Measurements from ENCODE around the gene PARD6B.

PARD6B gene

GRCh38 chr20:50735813-50736212 lies 4.4 kb downstream of the PARD6B start:
- peaks cover 2% of the 10 kb centered on the region for H3K36me3 Mint-ChIP-seq (ENCODE audit: low read depth)
- peaks cover 27% of the 10 kb centered on the region for H3K4me1 Mint-ChIP-seq
- H3K4me3 Mint-ChIP-seq: no peak overlapping the region
- H3K27ac Mint-ChIP-seq: no peak overlapping the region
- ATAC-seq (no peak), DNase-seq (no peak)
- no peaks in the 10 kb centered on the region for H3K27me3 Mint-ChIP-seq
- no peaks in the 10 kb centered on the region for H3K9me3 Mint-ChIP-seq

- no peak overlapping the region for H3K27ac Mint-ChIP-seq
These were observed 6.0 kb downstream of the PARD6B start for GRCh38 chr20:50737352-50737751.

DNA sequence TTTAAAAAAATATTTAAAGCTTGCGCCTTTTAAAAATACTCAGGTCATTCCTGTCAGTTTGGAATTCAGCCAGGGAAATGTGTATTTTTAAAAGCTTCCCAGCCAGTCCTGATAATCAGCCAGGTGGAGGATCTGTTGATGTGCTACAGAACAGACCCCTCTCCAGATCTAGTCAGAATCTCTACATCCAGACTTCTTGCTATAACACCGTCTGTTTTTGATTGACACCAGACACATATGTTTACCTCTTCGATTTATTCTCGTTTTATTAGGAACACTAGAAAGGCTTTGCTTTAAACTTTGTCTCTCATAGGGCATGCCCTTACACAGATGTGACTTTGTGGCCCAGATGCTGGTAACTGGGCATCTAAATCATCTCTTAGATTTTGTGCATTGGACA lies 11.7 kb downstream of the PARD6B start:
- no peaks in the 10 kb centered on the region for H3K27me3 Mint-ChIP-seq
- peaks cover 3% of the 10 kb centered on the region for H3K36me3 Mint-ChIP-seq (ENCODE audit: low read depth)
- ATAC-seq: no peak
- H3K4me3 Mint-ChIP-seq: no peak overlapping the region
- H3K27ac Mint-ChIP-seq: no peak overlapping the region
- DNase-seq: no peak
- no peaks in the 10 kb centered on the region for H3K9me3 Mint-ChIP-seq
- peaks cover 28% of the 10 kb centered on the region for H3K4me1 Mint-ChIP-seq

More at GRCh38 chr20:50737352-50737751, 6.0 kb downstream of the PARD6B start:
- ATAC-seq (no peak), DNase-seq (no peak)
- peaks cover 5% of the 10 kb centered on the region for H3K36me3 Mint-ChIP-seq (ENCODE audit: low read depth)
- H3K4me3 Mint-ChIP-seq: no peak overlapping the region
- no peaks in the 10 kb centered on the region for H3K9me3 Mint-ChIP-seq
- peaks cover 26% of the 10 kb centered on the region for H3K4me1 Mint-ChIP-seq
- no peaks in the 10 kb centered on the region for H3K27me3 Mint-ChIP-seq

GRCh38 chr20:50744143-50744792 lies 12.9 kb downstream of the PARD6B start:
- ATAC-seq: no peak
- Mint-ChIP-seq H3K4me3 (no peak overlapping the region), H3K36me3 (ENCODE audit: low read depth) (peaks cover 3% of the 10 kb centered on the region), H3K27ac (no peak overlapping the region), H3K9me3 (no peaks in the 10 kb centered on the region), H3K4me1 (peaks cover 28% of the 10 kb centered on the region), H3K27me3 (no peaks in the 10 kb centered on the region)
- no peak for DNase-seq

- H3K9me3 Mint-ChIP-seq: no peaks in the 10 kb centered on the region
- ATAC-seq (peak; percentile 49), DNase-seq (no peak)
- H3K4me3 Mint-ChIP-seq: no peak overlapping the region
- no peak overlapping the region for H3K27ac Mint-ChIP-seq
- H3K27me3 Mint-ChIP-seq: no peaks in the 10 kb centered on the region
- H3K4me1 Mint-ChIP-seq: peaks cover 28% of the 10 kb centered on the region
- H3K36me3 Mint-ChIP-seq (ENCODE audit: low read depth): peaks cover 3% of the 10 kb centered on the region
These were observed 14.3 kb downstream of the PARD6B start for GRCh38 chr20:50745634-50746137.

- H3K4me1 Mint-ChIP-seq: peaks cover 24% of the 10 kb centered on the region
- H3K4me3 Mint-ChIP-seq: no peak overlapping the region
- no peak for DNase-seq
- no peaks in the 10 kb centered on the region for H3K36me3 Mint-ChIP-seq (ENCODE audit: low read depth)
- H3K9me3 Mint-ChIP-seq: no peaks in the 10 kb centered on the region
- H3K27ac Mint-ChIP-seq: no peak overlapping the region
- H3K27me3 Mint-ChIP-seq: no peaks in the 10 kb centered on the region
- ATAC-seq: no peak
These were observed 15.0 kb downstream of the PARD6B start for GRCh38 chr20:50746138-50746940.

DNA sequence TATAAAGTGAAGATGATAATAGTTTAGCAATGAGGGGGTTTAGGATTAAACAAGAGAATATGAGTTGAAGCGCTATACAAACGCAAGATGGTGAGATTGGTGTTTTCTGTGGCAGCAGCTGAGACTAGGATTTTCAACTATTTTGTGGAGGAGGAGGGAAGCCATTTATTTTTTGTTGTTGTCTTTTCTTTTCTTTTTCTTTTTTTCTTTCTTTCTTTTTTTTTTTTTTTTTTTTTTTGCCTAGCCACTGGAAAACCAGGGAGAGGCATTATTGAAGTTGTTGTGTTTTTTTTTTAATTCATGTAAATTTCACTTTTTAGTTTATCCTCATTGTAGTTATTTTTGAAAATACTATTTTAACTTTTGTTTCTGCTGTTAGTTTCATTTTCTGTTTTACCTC lies 15.9 kb downstream of the PARD6B start:
- Mint-ChIP-seq H3K27ac (no peak overlapping the region), H3K4me1 (peaks cover 24% of the 10 kb centered on the region), H3K27me3 (no peaks in the 10 kb centered on the region), H3K36me3 (ENCODE audit: low read depth) (no peaks in the 10 kb centered on the region), H3K4me3 (no peak overlapping the region), H3K9me3 (no peaks in the 10 kb centered on the region)
- DNase-seq (no peak), ATAC-seq (no peak)

GRCh38 chr20:50750145-50750671 lies 18.8 kb downstream of the PARD6B start:
- no peak overlapping the region for H3K4me3 Mint-ChIP-seq
- no peaks in the 10 kb centered on the region for H3K9me3 Mint-ChIP-seq
- H3K4me1 Mint-ChIP-seq: peaks cover 18% of the 10 kb centered on the region
- no peaks in the 10 kb centered on the region for H3K27me3 Mint-ChIP-seq
- DNase-seq (no peak), ATAC-seq (no peak)
- H3K27ac Mint-ChIP-seq: no peak overlapping the region
- H3K36me3 Mint-ChIP-seq (ENCODE audit: low read depth): no peaks in the 10 kb centered on the region

- ATAC-seq (no peak), DNase-seq (no peak)
- no peaks in the 10 kb centered on the region for H3K36me3 Mint-ChIP-seq (ENCODE audit: low read depth)
- H3K27me3 Mint-ChIP-seq: no peaks in the 10 kb centered on the region
- no peaks in the 10 kb centered on the region for H3K9me3 Mint-ChIP-seq
- no peak overlapping the region for H3K4me3 Mint-ChIP-seq
- H3K27ac Mint-ChIP-seq: no peak overlapping the region
- no peaks in the 10 kb centered on the region for H3K4me1 Mint-ChIP-seq
These were observed 21.8 kb downstream of the PARD6B start for GRCh38 chr20:50753152-50753551.

DNA sequence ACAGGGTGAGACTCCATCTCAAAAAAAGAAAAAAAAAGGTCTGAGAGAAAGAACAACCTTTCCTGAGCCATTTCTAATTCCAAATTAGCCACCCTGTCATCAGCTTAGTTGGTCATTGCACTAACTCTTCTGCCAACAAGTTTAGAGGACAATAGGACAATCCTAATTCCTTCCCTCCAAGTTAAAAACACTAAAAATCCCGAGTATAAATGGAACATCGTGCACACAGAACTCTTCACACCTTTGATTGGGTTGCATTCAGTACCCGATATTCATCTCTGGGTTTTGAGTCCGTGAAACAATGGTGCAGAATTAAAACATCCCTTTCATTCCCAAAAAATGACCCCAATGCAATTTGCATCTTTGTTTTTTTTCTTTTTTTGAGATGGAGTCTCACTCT lies 23.0 kb downstream of the PARD6B start:
- Mint-ChIP-seq H3K27ac (no peak overlapping the region), H3K36me3 (ENCODE audit: low read depth) (no peaks in the 10 kb centered on the region), H3K27me3 (no peaks in the 10 kb centered on the region), H3K9me3 (no peaks in the 10 kb centered on the region), H3K4me3 (no peak overlapping the region), H3K4me1 (no peaks in the 10 kb centered on the region)
- ATAC-seq (no peak), DNase-seq (no peak)

DNA sequence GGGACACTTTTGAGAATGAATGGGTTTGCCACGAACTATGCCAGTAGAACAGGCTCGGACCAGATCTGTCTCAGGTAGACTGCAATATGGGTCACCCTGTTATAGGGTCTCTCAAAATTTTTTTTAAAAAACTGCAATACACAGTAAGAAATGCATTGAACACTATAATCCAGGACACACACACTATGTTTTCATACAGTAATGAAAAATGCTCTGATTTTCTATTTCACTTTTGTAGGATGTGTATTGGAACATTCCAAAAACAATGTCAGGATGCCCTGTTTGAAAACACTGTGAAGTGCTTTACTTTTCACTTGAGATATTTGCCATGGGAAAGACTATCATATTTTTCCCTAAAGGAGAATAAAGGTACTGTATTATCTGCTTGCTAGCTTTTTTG lies 25.1 kb downstream of the PARD6B start:
- Mint-ChIP-seq H3K27ac (no peak overlapping the region), H3K9me3 (no peaks in the 10 kb centered on the region), H3K27me3 (no peaks in the 10 kb centered on the region), H3K36me3 (ENCODE audit: low read depth) (no peaks in the 10 kb centered on the region), H3K4me1 (no peaks in the 10 kb centered on the region), H3K4me3 (no peak overlapping the region)
- DNase-seq (no peak), ATAC-seq (no peak)

DNA sequence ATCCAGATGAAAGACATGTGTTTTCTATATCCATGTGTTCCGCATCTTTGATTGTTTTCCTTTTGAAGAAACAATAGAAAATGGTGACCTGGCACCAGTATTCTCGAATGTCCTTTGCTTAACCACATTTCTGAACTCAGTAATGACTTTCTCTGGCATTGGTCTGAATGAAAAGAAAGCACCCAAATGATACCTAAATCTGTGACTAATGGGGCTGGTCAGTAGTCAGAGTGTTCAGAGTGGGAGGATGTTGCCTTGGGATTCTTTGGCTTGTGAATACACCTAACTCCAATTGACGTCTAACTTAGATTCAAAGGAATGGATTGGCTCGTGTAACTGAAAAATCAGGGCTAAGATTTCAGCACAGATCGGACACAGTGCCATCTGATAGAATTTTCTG lies 27.1 kb downstream of the PARD6B start:
- no peaks in the 10 kb centered on the region for H3K36me3 Mint-ChIP-seq (ENCODE audit: low read depth)
- H3K4me3 Mint-ChIP-seq: no peak overlapping the region
- no peak overlapping the region for H3K27ac Mint-ChIP-seq
- no peak for ATAC-seq
- no peaks in the 10 kb centered on the region for H3K4me1 Mint-ChIP-seq
- no peaks in the 10 kb centered on the region for H3K9me3 Mint-ChIP-seq
- H3K27me3 Mint-ChIP-seq: no peaks in the 10 kb centered on the region
- no peak for DNase-seq

DNA sequence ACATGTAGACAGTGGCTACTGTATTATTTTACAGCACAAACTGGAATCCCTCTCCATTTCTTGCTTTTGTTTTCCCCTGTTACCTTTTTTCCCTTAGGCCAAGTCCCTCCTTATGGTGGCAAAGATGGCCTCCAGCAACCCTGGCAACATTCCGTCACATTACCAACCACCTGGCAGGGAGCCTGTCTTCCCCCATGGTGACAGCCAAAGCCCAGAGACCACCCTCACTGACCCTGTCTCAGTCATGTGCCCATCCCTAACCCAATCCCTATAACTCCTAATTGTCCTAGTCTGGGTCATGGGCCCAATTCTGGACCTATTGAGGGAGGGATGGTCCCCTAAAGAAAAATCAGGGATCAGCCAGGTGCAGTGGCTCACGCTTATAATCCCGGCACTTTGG lies 27.6 kb downstream of the PARD6B start:
- H3K9me3 Mint-ChIP-seq: no peaks in the 10 kb centered on the region
- DNase-seq: no peak
- H3K27ac Mint-ChIP-seq: no peak overlapping the region
- no peak overlapping the region for H3K4me3 Mint-ChIP-seq
- no peaks in the 10 kb centered on the region for H3K27me3 Mint-ChIP-seq
- ATAC-seq: no peak
- no peaks in the 10 kb centered on the region for H3K36me3 Mint-ChIP-seq (ENCODE audit: low read depth)
- H3K4me1 Mint-ChIP-seq: no peaks in the 10 kb centered on the region

- Mint-ChIP-seq H3K27ac (no peak overlapping the region), H3K9me3 (no peaks in the 10 kb centered on the region), H3K4me3 (no peak overlapping the region), H3K27me3 (no peaks in the 10 kb centered on the region), H3K4me1 (no peaks in the 10 kb centered on the region), H3K36me3 (ENCODE audit: low read depth) (no peaks in the 10 kb centered on the region)
- DNase-seq: no peak
- no peak for ATAC-seq
These were observed 28.3 kb downstream of the PARD6B start for GRCh38 chr20:50759678-50760077.

DNA sequence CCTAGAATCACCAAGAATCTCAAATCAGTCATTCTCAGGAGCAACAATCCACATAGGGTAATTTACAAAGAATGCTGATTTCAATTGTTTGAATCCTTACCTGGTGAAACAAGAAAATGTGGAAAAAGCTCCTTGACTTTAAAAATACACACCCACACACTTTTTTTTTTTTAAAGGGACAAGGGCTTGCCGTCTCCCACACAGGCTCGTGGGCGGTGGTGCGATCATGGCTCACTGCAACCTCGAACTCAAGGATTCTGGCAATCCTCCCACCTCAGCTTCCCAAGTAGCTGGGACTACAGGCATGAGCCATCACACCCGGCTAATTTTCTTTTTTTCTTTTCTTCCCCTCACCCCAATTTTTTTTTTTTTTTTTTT lies 30.7 kb downstream of the PARD6B start:
- ATAC-seq (no peak), DNase-seq (no peak)
- Mint-ChIP-seq H3K4me1 (no peaks in the 10 kb centered on the region), H3K27ac (no peak overlapping the region), H3K36me3 (ENCODE audit: low read depth) (no peaks in the 10 kb centered on the region), H3K9me3 (no peaks in the 10 kb centered on the region), H3K27me3 (no peaks in the 10 kb centered on the region), H3K4me3 (no peak overlapping the region)

All from activated naive CD8-positive, alpha-beta T cell treated with anti-CD3 and anti-CD28 coated beads, Interleukin-2, amount 50 U/mL, for 24 hours (primary cell).